GM18508 (cell line): Measurements from ENCODE around the gene FREM2.

Source experiments
- ATAC-seq: cut with Tn5 transposase; IDR thresholded peaks from one replicate; pipeline ENCODE4 v1.9.1; 2021; ENCODE audit warnings: moderate number of reproducible peaks; ENCODE audit not compliant: insufficient read depth, unreplicated experiment

FREM2 gene

GRCh38 chr13:38687246-38688229 is 661 bp downstream of the FREM2 start:
- ATAC-seq = no peak

- ATAC-seq = no peak
Measured at GRCh38 chr13:38688674-38689073, 1.8 kb downstream of the FREM2 start.

GRCh38 chr13:38690231-38690630 is 3.4 kb downstream of the FREM2 start:
- no peak for ATAC-seq

DNA sequence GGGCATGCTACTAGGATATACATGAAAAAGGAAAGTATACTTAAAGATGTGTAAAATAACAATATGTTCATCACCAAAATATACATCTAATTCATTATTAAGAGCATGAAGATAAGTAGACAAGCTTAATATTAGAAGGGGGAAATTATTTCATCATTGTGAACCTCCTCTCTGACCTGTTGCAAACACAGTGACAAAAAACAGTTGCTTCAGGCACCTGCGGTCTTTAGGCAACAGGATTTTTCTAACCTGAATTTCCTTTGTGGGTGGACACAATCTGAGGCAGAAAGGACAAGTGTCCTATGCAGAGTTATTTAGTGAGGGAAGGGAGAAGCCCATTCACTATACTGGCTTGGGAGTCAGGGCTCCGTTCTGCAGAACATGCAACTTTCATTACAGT is 6.3 kb downstream of the FREM2 start:
- ATAC-seq = no peak

DNA sequence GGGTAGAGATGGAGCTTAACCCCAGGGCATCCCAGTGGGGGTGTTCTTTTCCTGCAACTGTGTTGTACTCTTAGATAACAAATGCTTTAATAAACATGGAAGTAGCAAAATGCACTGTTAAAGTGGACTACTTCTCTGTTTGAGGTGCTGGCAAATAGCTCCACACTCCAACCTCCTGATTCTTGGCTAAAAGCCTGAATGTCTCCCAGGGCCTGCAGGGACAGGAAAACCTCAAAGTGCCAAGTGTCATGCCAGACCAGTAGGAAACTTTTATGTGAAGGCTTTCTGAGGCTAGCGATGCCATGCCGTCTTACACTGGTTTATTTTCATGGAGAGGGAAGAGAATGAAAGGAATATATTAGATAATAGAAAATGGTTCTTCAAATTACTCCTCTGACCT is 6.8 kb downstream of the FREM2 start:
- no peak for ATAC-seq

- ATAC-seq = no peak
Measured at GRCh38 chr13:38697197-38697596, 10.3 kb downstream of the FREM2 start.

DNA sequence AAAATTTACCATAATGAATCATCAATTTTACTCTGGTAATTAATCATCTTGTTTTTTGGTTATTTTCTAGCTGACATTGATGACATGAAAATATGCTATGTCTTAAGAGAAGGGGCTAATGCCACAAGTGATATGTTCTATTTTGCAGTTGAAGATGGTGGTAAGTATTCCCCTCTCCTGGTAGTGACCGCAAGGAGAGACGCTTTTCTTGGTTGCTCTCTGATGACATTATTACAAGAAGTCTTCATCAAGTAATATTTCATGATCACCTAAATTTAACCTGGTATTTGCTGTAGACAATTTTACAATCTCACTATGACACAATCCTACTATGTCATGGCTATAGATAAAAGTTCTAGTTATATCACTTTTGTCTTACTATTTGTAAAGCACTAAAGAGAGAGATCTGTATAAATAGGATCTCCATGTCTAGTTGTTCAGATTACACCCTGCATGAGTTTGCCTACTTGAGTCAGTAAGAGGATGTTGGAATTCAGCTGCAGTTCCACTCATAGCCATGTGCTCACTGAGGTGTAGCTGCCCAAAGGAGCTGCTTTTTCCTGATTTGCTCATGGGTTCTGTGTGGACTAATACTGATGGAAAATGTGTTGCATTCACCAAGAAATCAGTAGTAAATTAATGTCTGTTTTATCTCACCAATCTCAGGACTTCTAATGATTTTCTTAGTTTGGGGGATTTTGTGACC is 10.9 kb downstream of the FREM2 start:
- ATAC-seq = no peak

DNA sequence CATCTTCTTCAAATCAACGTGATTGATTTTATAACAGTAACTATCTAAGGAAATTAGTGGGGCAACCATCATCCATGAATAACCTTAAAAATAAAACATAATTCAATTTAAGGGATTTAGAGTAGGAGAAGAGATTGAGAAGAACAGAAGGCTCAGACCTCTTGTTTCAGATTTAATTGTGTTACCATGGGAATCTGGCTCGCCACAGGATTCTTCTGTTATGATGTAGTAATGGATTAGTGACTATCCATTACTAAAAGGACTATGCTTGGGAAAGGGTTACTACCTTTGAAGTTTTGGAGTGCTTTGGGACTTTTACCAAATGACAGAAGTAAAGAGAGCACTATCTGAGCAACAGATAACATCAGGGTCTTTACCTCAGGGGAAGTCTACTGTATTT is 13.2 kb downstream of the FREM2 start:
- no peak for ATAC-seq

DNA sequence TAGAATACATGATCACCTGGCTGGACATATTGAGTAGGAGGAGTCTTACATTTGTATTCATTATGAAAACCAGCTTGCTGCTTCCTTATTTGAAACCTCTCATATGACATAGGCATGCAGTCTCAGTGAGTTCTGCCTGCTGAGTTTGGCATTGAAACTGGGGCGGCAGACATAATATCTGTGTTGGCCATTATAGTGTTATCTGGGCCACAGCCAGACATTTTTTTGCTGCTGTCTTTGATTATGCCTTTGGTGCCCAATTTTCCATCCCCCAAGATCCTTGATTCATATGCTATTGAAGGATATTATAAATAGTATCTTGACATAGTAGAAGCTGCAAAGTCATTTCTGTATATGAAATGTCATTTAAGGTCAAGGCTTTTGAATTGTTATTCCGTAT is 15.8 kb downstream of the FREM2 start:
- ATAC-seq = no peak

DNA sequence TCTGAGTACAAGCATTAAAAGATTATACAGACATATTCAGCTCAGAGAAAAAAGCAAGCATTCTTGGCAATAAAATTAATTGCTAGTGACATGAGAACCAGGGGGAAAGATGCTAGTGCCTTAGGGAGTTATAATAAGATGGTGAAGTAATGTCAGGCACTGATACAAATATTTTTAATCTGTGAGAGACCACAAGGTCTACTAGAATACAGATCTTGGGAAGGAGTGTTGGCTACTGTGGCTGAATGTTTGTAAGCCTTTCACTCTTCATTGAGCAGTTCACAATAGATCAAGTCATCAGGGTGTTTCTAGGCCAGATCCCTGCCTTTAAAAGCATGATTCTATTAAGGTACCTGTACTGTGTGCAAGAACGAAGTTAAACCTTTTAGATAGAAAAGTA is 16.4 kb downstream of the FREM2 start:
- no peak for ATAC-seq

GRCh38 chr13:38705365-38705764 is 18.5 kb downstream of the FREM2 start:
- ATAC-seq = no peak

- no peak for ATAC-seq
Measured at GRCh38 chr13:38707460-38707859, 20.6 kb downstream of the FREM2 start.

GRCh38 chr13:38713046-38713445 is 26.2 kb downstream of the FREM2 start:
- ATAC-seq = no peak

DNA sequence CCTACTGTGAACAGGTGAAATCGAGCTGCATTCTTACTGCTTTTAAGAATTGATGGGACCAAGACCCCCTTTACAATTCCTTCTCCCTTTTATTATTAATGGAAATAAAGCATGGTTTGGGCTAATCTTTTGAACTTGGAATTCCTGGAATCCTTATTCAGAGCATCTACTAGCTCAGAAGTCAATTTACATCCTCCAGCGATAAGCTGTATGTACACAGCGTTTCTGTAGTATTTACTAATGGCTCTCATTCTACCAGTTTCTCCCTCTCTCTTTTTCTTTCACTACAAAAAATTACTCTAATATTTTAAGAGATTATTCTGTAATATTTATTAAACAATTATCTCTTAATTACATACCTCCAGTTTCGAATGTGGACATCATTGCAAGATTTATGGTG is 31.5 kb downstream of the FREM2 start:
- ATAC-seq = no peak

DNA sequence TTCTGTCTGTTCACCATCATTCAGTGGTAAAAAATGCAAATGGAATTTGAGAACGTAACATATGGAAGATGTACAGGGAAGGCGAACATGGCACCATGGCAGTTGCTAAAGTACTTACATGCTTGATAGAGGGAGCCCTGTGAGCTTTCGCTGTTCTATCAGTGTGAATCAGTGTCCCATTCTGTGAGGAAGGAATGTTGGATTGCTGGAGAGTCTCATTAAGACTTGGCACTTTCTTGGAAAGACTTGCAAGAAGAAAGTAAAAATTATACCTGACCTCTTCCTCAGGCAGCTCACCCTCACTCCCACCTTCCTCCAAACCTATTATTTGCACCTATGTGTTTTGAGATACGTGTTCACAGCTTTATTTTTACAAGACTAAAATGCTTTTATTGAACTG is 43.5 kb downstream of the FREM2 start:
- no peak for ATAC-seq

GRCh38 chr13:38733146-38733545 is 46.3 kb downstream of the FREM2 start:
- ATAC-seq = no peak

- ATAC-seq = no peak
Measured at GRCh38 chr13:38735665-38736440, 49.0 kb downstream of the FREM2 start.

DNA sequence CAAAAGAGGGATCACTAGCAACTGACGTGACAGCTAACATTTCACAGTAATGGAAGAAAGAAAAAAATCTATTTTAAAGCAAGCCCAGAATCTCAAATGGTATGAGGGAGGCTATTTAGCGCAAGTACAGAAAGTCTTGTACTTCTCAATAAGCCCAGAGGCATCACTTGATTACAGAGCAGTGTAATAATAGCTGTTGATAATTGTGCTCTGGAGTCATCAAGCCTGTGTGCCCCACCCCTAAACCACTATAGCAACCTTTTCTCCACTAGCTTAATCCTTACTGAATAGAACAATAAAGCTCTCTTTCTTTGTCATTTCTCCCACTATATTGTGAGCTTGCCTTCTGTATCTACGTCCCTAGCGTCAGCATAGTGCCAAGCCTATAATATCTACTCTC is 56.6 kb downstream of the FREM2 start:
- no peak for ATAC-seq

DNA sequence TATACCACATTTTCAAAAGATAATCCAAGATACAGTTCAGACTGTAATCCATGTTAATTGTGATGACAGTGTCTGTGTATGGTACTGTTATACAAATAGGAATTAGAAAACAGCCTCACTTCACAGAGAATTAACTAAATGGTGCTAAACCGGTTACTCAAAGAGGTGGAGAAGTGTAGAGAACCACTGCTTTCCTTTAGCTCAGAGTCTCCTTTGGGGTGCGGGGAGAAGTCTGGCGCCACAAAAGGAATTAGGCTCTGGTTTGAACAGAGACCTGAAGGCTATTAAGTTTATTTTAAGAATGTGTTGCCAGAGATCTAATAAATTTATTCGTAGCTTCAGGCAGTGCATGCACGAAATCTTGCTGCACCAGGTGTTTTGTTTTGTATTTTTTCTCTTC is 65.8 kb downstream of the FREM2 start:
- no peak for ATAC-seq

GRCh38 chr13:38753878-38754277 is 67.0 kb downstream of the FREM2 start:
- no peak for ATAC-seq

DNA sequence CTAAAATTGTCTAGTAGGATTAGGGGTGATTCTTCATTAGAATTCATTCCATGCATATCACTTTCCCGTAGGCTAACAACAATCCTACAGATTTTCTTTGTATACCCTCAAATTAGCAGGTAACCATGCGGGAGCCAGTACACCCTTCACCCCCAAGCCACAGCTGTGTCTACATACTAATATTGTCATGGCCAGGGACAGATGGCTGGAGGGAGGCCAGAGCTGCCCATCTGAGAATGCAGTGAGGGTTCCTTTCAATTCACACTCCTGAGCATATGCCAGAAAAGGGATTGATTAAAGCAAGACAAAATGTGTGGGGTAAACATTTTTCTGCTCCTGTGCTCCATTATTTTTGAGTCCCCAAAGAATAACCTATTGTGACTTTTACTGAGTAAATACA is 68.9 kb downstream of the FREM2 start:
- ATAC-seq = no peak
